ENCODE data around the gene ACACB.

ACACB gene

GRCh38 chr12:109200825-109201495 is 84.6 kb downstream of the ACACB start:
- H3K27ac ChIP-seq = peak overlapping the region; percentile 83
- no peak for DNase-seq (ENCODE audit: low read depth, low spot score)

DNA sequence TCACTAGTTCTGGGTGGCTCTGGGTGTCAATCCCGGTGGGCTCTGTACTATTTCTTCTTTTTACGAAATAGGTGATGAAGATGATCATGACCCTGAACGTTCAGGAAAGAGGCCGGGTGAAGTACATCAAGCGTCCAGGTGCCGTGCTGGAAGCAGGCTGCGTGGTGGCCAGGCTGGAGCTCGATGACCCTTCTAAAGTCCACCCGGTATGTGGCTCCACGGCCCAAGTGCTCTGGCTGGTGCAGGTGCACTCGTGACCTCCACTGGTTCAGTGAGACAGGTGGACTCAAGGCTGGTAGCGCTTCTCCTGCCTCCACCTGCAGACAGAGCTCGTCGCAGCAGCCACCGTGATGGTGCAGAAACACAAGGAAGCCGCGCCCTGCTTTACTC is 85.1 kb downstream of the ACACB start:
- H3K27ac ChIP-seq = no peak overlapping the region

DNA sequence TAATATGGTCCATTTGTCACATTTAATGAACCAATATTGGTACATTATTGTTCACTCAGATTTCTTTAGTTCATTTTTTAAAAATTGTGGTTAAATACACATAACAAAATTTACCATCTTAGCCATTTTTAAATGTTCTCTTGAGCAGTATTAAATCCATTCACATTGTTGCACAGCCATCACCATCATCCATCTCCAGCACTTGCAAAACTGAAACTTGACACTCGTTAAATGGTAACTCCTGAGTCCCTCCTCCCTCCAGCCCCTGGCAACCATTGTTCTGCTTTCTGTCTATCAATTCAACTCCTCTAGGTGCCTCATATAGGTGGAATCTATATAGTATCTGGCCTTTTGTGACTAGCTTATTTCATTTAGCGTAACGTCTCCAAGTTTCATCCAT is 86.4 kb downstream of the ACACB start:
- DNase-seq (ENCODE audit: low read depth, low spot score) = no peak
- no peak overlapping the region for H3K27ac ChIP-seq

More for the DNA sequence above, 85.1 kb downstream of the ACACB start:
- DNase-seq (ENCODE audit: low read depth, low spot score) = no peak

GRCh38 chr12:109203480-109203879 is 87.1 kb downstream of the ACACB start:
- H3K27ac ChIP-seq = no peak overlapping the region
- no peak for DNase-seq (ENCODE audit: low read depth, low spot score)

- no peak for DNase-seq (ENCODE audit: low read depth, low spot score)
- H3K27ac ChIP-seq = no peak overlapping the region
These were observed 92.7 kb downstream of the ACACB start for GRCh38 chr12:109209082-109209481.

GRCh38 chr12:109212460-109213115 is 96.2 kb downstream of the ACACB start:
- H3K27ac ChIP-seq = no peak overlapping the region
- DNase-seq (ENCODE audit: low read depth, low spot score) = no peak

GRCh38 chr12:109214131-109214530 is 97.7 kb downstream of the ACACB start:
- no peak overlapping the region for H3K27ac ChIP-seq
- no peak for DNase-seq (ENCODE audit: low read depth, low spot score)

DNA sequence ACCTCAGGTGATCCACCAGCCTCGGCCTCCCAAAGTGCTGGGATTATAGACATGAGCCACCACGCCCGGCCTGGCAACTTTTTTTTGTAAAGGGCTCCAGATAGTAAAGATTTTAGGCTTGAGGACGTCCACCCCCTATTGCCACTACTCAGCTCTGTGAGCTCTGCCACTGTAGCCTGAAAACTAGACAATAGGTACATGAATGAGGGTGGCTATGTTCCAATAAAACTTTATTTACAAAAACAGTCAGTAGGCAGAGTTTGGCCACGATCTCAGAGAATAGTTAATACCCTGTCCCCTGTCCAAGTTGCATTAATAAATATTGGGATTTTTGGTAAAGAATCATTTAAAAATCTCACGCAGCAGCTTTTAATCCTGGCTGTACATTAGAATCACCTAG is 102.6 kb downstream of the ACACB start:
- no peak for DNase-seq (ENCODE audit: low read depth, low spot score)
- no peak overlapping the region for H3K27ac ChIP-seq

- DNase-seq (ENCODE audit: low read depth, low spot score) = no peak
- no peak overlapping the region for H3K27ac ChIP-seq
These were observed 103.6 kb downstream of the ACACB start for GRCh38 chr12:109219938-109220337.

GRCh38 chr12:109221277-109221931 is 105.0 kb downstream of the ACACB start:
- DNase-seq (ENCODE audit: low read depth, low spot score) = no peak
- H3K27ac ChIP-seq = no peak overlapping the region

GRCh38 chr12:109222062-109222461 is 105.7 kb downstream of the ACACB start:
- no peak overlapping the region for H3K27ac ChIP-seq
- no peak for DNase-seq (ENCODE audit: low read depth, low spot score)

GRCh38 chr12:109222496-109222895 is 106.1 kb downstream of the ACACB start:
- H3K27ac ChIP-seq = no peak overlapping the region
- no peak for DNase-seq (ENCODE audit: low read depth, low spot score)

- no peak for DNase-seq (ENCODE audit: low read depth, low spot score)
- no peak overlapping the region for H3K27ac ChIP-seq
These were observed 106.8 kb downstream of the ACACB start for GRCh38 chr12:109223211-109223610.

- H3K27ac ChIP-seq = no peak overlapping the region
- DNase-seq (ENCODE audit: low read depth, low spot score) = no peak
These were observed 107.5 kb downstream of the ACACB start for GRCh38 chr12:109223868-109224267.

DNA sequence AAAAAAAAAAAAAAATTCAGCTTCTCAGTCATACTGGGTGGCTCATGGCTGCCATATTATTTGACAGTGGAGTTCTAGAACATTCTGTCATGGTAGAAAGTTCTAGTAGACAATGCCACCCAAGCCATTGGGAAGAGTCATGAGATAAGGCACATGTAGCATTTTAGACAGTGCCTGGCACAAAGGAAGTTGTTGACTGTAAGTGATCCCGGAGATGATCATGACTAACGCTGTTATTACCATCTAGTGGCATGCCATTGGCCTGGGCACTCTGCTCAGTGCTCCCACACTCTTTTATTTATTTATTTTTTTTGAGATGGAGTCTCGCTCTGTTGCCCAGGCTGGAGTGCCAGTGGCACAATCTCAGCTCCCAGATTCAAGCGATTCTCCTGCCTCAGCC is 112.3 kb downstream of the ACACB start:
- DNase-seq (ENCODE audit: low read depth, low spot score) = no peak

DNA sequence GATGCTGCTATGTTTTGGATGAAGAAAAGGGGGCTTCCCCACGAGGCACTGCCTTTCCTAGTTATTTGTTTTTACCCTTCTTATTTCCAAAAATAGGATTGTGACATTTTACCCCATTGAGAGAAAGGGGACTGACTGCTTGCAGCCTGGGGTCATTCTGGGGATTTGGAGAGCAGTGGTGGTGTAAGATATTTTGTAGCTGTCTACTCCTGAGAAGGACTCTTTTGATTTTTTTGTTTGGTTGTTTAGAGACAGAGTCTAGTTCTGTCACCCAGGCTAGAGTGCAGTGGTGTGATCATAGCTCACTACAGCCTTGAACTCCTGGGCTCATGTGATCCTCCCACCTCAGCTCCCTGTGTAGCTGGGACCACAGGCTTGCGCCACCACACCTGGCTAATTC is 113.8 kb downstream of the ACACB start:
- DNase-seq (ENCODE audit: low read depth, low spot score) = no peak

More for the DNA sequence above, 112.3 kb downstream of the ACACB start:
- H3K27ac ChIP-seq = no peak overlapping the region

GRCh38 chr12:109232731-109233130 is 116.3 kb downstream of the ACACB start:
- no peak for DNase-seq (ENCODE audit: low read depth, low spot score)
- H3K27ac ChIP-seq = no peak overlapping the region

More for the DNA sequence above, 113.8 kb downstream of the ACACB start:
- no peak overlapping the region for H3K27ac ChIP-seq

GRCh38 chr12:109234012-109234411 is 117.6 kb downstream of the ACACB start:
- H3K27ac ChIP-seq = no peak overlapping the region
- no peak for DNase-seq (ENCODE audit: low read depth, low spot score)

DNA sequence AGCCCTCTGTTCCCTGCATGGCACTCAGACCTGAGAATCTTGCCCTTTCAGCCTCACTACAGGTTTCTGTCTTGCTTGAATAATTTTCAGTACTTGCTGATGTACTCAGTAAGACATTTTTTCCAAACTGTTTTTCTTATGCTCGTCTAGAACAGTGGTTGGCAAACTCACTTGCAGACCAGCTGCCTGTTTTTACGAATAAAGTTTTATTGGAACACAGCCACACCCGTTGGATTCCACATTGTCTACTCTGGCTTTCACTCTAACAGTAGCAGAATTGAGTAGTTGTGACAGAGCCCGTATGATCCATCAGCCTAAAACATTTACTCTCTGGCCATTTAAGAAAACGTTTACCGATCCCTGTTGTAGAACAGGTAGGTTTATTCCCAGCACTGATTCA is 119.9 kb downstream of the ACACB start:
- H3K27ac ChIP-seq = no peak overlapping the region
- DNase-seq (ENCODE audit: low read depth, low spot score) = no peak

DNA sequence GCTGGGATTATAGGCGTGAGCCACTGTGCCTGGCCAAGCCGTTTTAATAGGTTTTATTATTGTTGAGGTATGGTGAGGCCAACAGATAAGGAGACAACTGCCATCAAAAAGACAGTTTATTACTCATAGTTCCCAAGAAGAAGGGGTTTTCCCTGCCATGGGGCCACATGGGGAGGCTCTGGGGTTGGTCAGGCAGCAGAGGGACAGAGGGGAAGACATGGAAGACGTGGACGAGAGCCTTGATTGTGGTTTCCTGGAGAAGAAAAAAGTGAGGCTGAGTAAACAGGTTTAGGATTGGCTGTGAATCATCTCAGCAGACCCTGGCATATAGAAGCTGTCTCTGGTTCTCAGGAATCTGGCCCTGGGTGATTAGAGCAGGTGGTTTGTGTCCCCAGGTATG is 122.8 kb downstream of the ACACB start:
- H3K27ac ChIP-seq = no peak overlapping the region
- no peak for DNase-seq (ENCODE audit: low read depth, low spot score)

GRCh38 chr12:109239691-109240090 is 123.3 kb downstream of the ACACB start:
- no peak for DNase-seq (ENCODE audit: low read depth, low spot score)

DNA sequence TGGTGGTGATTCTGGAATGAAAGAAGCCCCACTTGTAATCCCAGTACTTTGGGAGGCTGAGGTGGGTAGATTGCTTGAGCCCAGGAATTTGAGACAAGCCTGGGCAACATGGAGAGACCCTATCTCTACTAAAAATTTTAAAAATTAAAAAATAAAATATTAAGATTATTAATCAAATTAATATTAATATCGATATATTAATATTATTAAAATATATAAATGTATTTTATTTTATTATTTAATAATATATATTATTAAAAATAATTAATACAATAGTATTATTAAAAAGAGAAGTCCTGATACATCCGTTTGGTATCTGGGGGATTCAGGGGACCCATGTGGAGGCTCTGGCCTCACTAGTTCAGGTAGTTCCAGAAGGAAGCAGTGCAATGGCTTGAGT is 124.0 kb downstream of the ACACB start:
- H3K27ac ChIP-seq = no peak overlapping the region
- DNase-seq (ENCODE audit: low read depth, low spot score) = no peak

More at GRCh38 chr12:109239691-109240090, 123.3 kb downstream of the ACACB start:
- H3K27ac ChIP-seq = no peak overlapping the region

All from epithelial cell of prostate (primary cell).